Testis (tissue), 5 donors: ENCODE results near the gene LGI1. TPM values are rescaled to one million over a fixed set of nuclear protein-coding genes. Genes with fewer than 3 reads are reported as not detected.

Experiments
- DNase-seq: peaks from one replicate; pipeline ENCODE4 v3.0.0-alpha.2; 2019
- H3K27ac ChIP-seq, 2 donors: fragments of 200-600 bp; sonication (generic); one replicate each; pipeline ENCODE4 v1.5.1; 2019
- H3K27me3 ChIP-seq: fragments of 200-600 bp; sonication (generic); one replicate; pipeline ENCODE4 v1.5.1; 2019
- H3K36me3 ChIP-seq: fragments of 200-600 bp; sonication (generic); one replicate; pipeline ENCODE4 v1.5.1; 2017; ENCODE audit warnings: low read depth; ENCODE audit errors: missing control alignments
- H3K4me1 ChIP-seq: fragments of 200-600 bp; sonication (generic); one replicate; pipeline ENCODE4 v1.5.1; 2019
- H3K4me3 ChIP-seq, 2 donors: fragments of 200-600 bp; sonication (generic); one replicate each; pipeline ENCODE4 v1.5.1; 2017 to 2019
- H3K9me3 ChIP-seq: fragments of 200-600 bp; sonication (generic); one replicate; pipeline ENCODE4 v1.5.1; 2017
- CTCF ChIP-seq, 3 experiments: fragments of 450-650 bp in 2 of 3; fragments of 200-600 bp in 1 of 3; sonication (generic) in 1 of 3; IDR thresholded peaks; one replicate each; pipeline ENCODE4 v1.5.1; 2016 to 2019; ENCODE audit warnings: antibody characterized with exemption in 3 of 3, mild to moderate bottlenecking in 2 of 3, moderate library complexity in 1 of 3
- POLR2A ChIP-seq: fragments of 450-650 bp; IDR thresholded peaks from one replicate; pipeline ENCODE4 v1.6.1; 2017; ENCODE audit warnings: antibody characterized with exemption, mild to moderate bottlenecking, moderate library complexity
- WGBS, 2 donors: methylation state at CpG; one replicate each; pipeline ENCODE4 v1.1.5; 2018; 5-methylcytosine and 5-hydroxymethylcytosine counted together
- intact Hi-C: fragments of 100-400 bp; cut with DNase I; formaldehyde crosslinking; loops from one replicate; pipeline ENCODE4 v1.15.1; 2023; ENCODE audit warnings: low total_unique reads
- long read RNA-seq, 2 donors: transcript quantifications; one replicate each; lab custom pipeline, GENCODE V29; 2026
- polyA plus RNA-seq: library from polyadenylated mRNA; stranded (reverse); fragments of 350-450 nt; fragmentation: Illumina TruSeq; extraction: RNeasy Lipid Tissue Mini Kit (QIAGEN cat#74804); gene quantifications from one replicate; pipeline ENCODE4 v1.2.3, GENCODE V29; 2014; ENCODE audit warnings: low read depth, low replicate concordance; ENCODE audit not compliant: insufficient read depth
- total RNA-seq, 2 donors: library from RNA; depleted of rRNA; stranded (reverse); fragments of >200 nt; gene quantifications; one replicate each; pipeline ENCODE4 v1.2.3, GENCODE V29; 2016

LGI1 gene
- total RNA-seq (1 to 10 TPM in 1 of 2 donors, under 1 TPM in 1; 0.56 to 1.0 TPM), polyA plus RNA-seq (2.1 TPM)
- long read RNA-seq, donor 1, result 0 reads
- long read RNA-seq, donor 2, result 0 reads

GRCh38 chr10:93757801-93758507, at the start of gene LGI1:
TSS of gene LGI1 (plus strand) at chr10:93757936. CDS start at chr10:93758145, 209 bp downstream.
- no peak for TF ChIP-seq CTCF (IDR thresholded peaks at IDR 0.05)
- TF ChIP-seq POLR2A, result no peak
- Histone ChIP-seq H3K4me3 (no peak within 1 kb of the TSS), H3K27me3 (no peaks in the 10 kb centered on the region), H3K36me3 (no peaks in the 10 kb centered on the region), H3K27ac (peak within 1 kb of the TSS in 1 of 2 donors; percentile 19), H3K4me1 (peaks cover 3% of the 10 kb centered on the region), H3K9me3 (no peaks in the 10 kb centered on the region)
- no peak for DNase-seq
- intact Hi-C loops, result no loop called here
- 9 to 12% methylated on average over 16 of the region's 16 CpGs for WGBS, 2 donors

- 60 to 66% methylated on average over 5 of the region's 5 CpGs for WGBS, 2 donors
- no peak overlapping the region for H3K27ac ChIP-seq
- DNase-seq, result no peak
- no peaks in the 10 kb centered on the region for H3K36me3 ChIP-seq
- no peaks in the 10 kb centered on the region for H3K27me3 ChIP-seq
- no peaks in the 10 kb centered on the region for H3K9me3 ChIP-seq
- H3K4me3 ChIP-seq, result no peak overlapping the region
- no peaks in the 10 kb centered on the region for H3K4me1 ChIP-seq
- TF ChIP-seq POLR2A, result no peak
- intact Hi-C loops, result no loop called here
These were observed 47.3 kb upstream of the LGI1 start for GRCh38 chr10:93710333-93710909.

- TF ChIP-seq CTCF (IDR thresholded peaks at IDR 0.05), result no peak
- TF ChIP-seq POLR2A, result no peak
These were observed 45.8 kb upstream of the LGI1 start for GRCh38 chr10:93711891-93712290.

GRCh38 chr10:93712593-93712992, 45.1 kb upstream of the LGI1 start:
- Histone ChIP-seq H3K27me3 (no peaks in the 10 kb centered on the region), H3K4me1 (no peaks in the 10 kb centered on the region), H3K9me3 (no peaks in the 10 kb centered on the region), H3K4me3 (no peak overlapping the region), H3K27ac (no peak overlapping the region), H3K36me3 (no peaks in the 10 kb centered on the region)
- intact Hi-C loops, result no loop called here
- DNase-seq, result no peak
- TF ChIP-seq POLR2A (no peak), CTCF (IDR thresholded peaks at IDR 0.05) (no peak)
- WGBS, 2 donors, result 62 to 68% methylated on average over 2 of the region's 2 CpGs

More at GRCh38 chr10:93711891-93712290, 45.8 kb upstream of the LGI1 start:
- H3K4me3 ChIP-seq, result no peak overlapping the region
- no peaks in the 10 kb centered on the region for H3K9me3 ChIP-seq
- WGBS, 2 donors, result 62 to 68% methylated on average over 3 of the region's 3 CpGs
- H3K27ac ChIP-seq, result no peak overlapping the region
- H3K27me3 ChIP-seq, result no peaks in the 10 kb centered on the region
- no peaks in the 10 kb centered on the region for H3K4me1 ChIP-seq
- no peaks in the 10 kb centered on the region for H3K36me3 ChIP-seq
- intact Hi-C loops, result no loop called here
- no peak for DNase-seq

- Histone ChIP-seq H3K4me1 (no peaks in the 10 kb centered on the region), H3K27ac (no peak overlapping the region), H3K36me3 (no peaks in the 10 kb centered on the region), H3K9me3 (no peaks in the 10 kb centered on the region), H3K4me3 (no peak overlapping the region), H3K27me3 (no peaks in the 10 kb centered on the region)
- no peak for DNase-seq
- no peak for TF ChIP-seq CTCF (IDR thresholded peaks at IDR 0.05)
- no peak for TF ChIP-seq POLR2A
- intact Hi-C loops, result no loop called here
- WGBS, 2 donors, result 85 to 89% methylated on average over 5 of the region's 5 CpGs
These were observed 42.4 kb upstream of the LGI1 start for GRCh38 chr10:93715345-93715744.
